H1 (cell line): ENCODE results near the gene VSX2. TPM values are rescaled to one million over a fixed set of nuclear protein-coding genes. Genes with fewer than 3 reads are reported as not detected.

Experiments used
- CTCF ChIA-PET: fragments of 300-600 bp; sonication (Branson Sonifier 250); formaldehyde crosslinking; loops from one replicate; lab custom pipeline; 2021; ENCODE audit not compliant: partially characterized antibody; lab: Charles Lee
- POLR2A ChIA-PET: fragments of 300-600 bp; sonication (Branson Sonifier 250); formaldehyde crosslinking; loops from one replicate; lab custom pipeline; 2021; ENCODE audit warnings: inconsistent platforms; ENCODE audit not compliant: partially characterized antibody; lab: Charles Lee
- DNase-seq, 2 experiments: peaks; one replicate each; pipeline versions ENCODE4 v3.0.0 to v3.0.0-alpha.2; 2010 to 2022; ENCODE audit warnings: low spot score in 2 of 2, low read depth in 1 of 2, mixed read lengths in 1 of 2
- FAIRE-seq: peaks from 2 replicates; lab custom pipeline; 2011; peaks lifted over from hg19 to GRCh38; lab: Jason Lieb, UNC
- H2AFZ ChIP-seq: 2 replicates; pipeline ENCODE4 v1.8.1; 2012; ENCODE audit warnings: low read length, inconsistent platforms
- H2AK5ac ChIP-seq: 2 replicates; pipeline ENCODE4 v1.6.1; 2013; ENCODE audit warnings: low read depth, low read length
- H2BK120ac ChIP-seq: replicated peaks from 2 replicates; pipeline ENCODE3; 2013; ENCODE audit warnings: low read depth, low read length, inconsistent platforms
- H2BK12ac ChIP-seq: 2 replicates; pipeline ENCODE4 v1.6.1; 2013; ENCODE audit warnings: low read depth, low read length
- H2BK15ac ChIP-seq: 2 replicates; pipeline ENCODE4 v1.6.1; 2013; ENCODE audit warnings: low read length
- H2BK20ac ChIP-seq: 2 replicates; pipeline ENCODE4 v1.6.1; 2013; ENCODE audit warnings: low read length
- H2BK5ac ChIP-seq: 2 replicates; pipeline ENCODE4 v1.6.1; 2013; ENCODE audit warnings: low read depth, low read length
- H3K14ac ChIP-seq: 2 replicates; pipeline ENCODE4 v1.6.1; 2013; ENCODE audit warnings: inconsistent platforms; ENCODE audit not compliant: insufficient read length
- H3K18ac ChIP-seq: 2 replicates; pipeline ENCODE4 v1.6.1; 2013; ENCODE audit warnings: low read length; ENCODE audit errors: extremely low read depth
- H3K23ac ChIP-seq: 2 replicates; pipeline ENCODE4 v1.6.1; 2013; ENCODE audit warnings: inconsistent platforms; ENCODE audit not compliant: insufficient read length
- H3K23me2 ChIP-seq: 2 replicates; pipeline ENCODE4 v1.6.1; 2013; ENCODE audit warnings: low read depth, low read length
- H3K27ac ChIP-seq: 2 replicates; pipeline ENCODE4 v1.6.1; 2011; ENCODE audit warnings: low read depth, low read length, inconsistent platforms
- H3K27me3 ChIP-seq, 4 experiments: replicated peaks in 1 of 4; 1 replicate in 1 of 4; 2 replicates in 3 of 4; pipeline versions ENCODE4 v1.6.1 to v1.8.1; 2011 to 2013; ENCODE audit warnings: low read length in 3 of 4, mild to moderate bottlenecking in 3 of 4, inconsistent platforms in 2 of 4, mixed read lengths in 2 of 4, moderate library complexity in 1 of 4; ENCODE audit not compliant: control insufficient read depth in 3 of 4, insufficient read depth in 3 of 4; ENCODE audit errors: extremely low read depth in 1 of 4
- H3K36me3 ChIP-seq, 4 experiments: 2 replicates each; pipeline versions ENCODE4 v1.6.1 to v1.8.1; 2011 to 2013; ENCODE audit warnings: mild to moderate bottlenecking in 4 of 4, low read length in 3 of 4, moderate library complexity in 2 of 4, control low read depth in 1 of 4, inconsistent platforms in 1 of 4; ENCODE audit not compliant: insufficient read depth in 4 of 4, control insufficient read depth in 2 of 4
- H3K4ac ChIP-seq: replicated peaks from 2 replicates; pipeline ENCODE3; 2013; ENCODE audit warnings: low read length, low read depth, mixed read lengths, inconsistent platforms; ENCODE audit not compliant: insufficient read length
- H3K4me1 ChIP-seq, 4 experiments: replicated peaks in 1 of 4; 1 replicate in 1 of 4; 2 replicates in 3 of 4; pipeline versions ENCODE4 v1.6.1 to v1.8.1; 2011 to 2013; ENCODE audit warnings: low read length in 3 of 4, inconsistent platforms in 2 of 4, mixed read lengths in 1 of 4; ENCODE audit not compliant: insufficient read depth in 4 of 4, control insufficient read depth in 3 of 4
- H3K4me2 ChIP-seq, 2 experiments: 2 replicates each; pipeline versions ENCODE4 v1.6.1 to v1.8.1; 2011 to 2013; ENCODE audit warnings: low read depth in 2 of 2, low read length in 2 of 2, control low read depth in 1 of 2, inconsistent platforms in 1 of 2, mild to moderate bottlenecking in 1 of 2; ENCODE audit not compliant: insufficient read depth in 1 of 2
- H3K4me3 ChIP-seq, 4 experiments: fragments of 200-600, 300-600 bp in 1 of 4; sonication (generic), shearing (Covaris generic), sonication (Bioruptor Twin) in 1 of 4; 2 replicates each; pipeline versions ENCODE4 v1.5.1 to v1.8.1; 2011 to 2016; ENCODE audit warnings: low read length in 4 of 4, low read depth in 3 of 4, control low read depth in 2 of 4, inconsistent platforms in 2 of 4, mild to moderate bottlenecking in 2 of 4, mixed read lengths in 1 of 4, moderate library complexity in 1 of 4; ENCODE audit not compliant: insufficient read depth in 2 of 4; ENCODE audit errors: extremely low read depth in 1 of 4
- H3K56ac ChIP-seq: replicated peaks from 2 replicates; pipeline ENCODE3; 2013; ENCODE audit warnings: low read depth, mild to moderate bottlenecking, mixed read lengths, low read length, inconsistent platforms; ENCODE audit not compliant: insufficient read length
- H3K79me1 ChIP-seq: 2 replicates; pipeline ENCODE4 v1.6.1; 2013; ENCODE audit warnings: low read depth, low read length, control low read depth
- H3K79me2 ChIP-seq, 2 experiments: 2 replicates each; pipeline versions ENCODE4 v1.6.1 to v1.8.1; 2012 to 2013; ENCODE audit warnings: low read length in 2 of 2, mild to moderate bottlenecking in 2 of 2, inconsistent platforms in 1 of 2; ENCODE audit not compliant: insufficient read depth in 2 of 2, control insufficient read depth in 1 of 2
- H3K9ac ChIP-seq, 4 experiments: replicated peaks in 1 of 4; 1 replicate in 1 of 4; 2 replicates in 3 of 4; pipeline versions ENCODE4 v1.6.1 to v1.8.1; 2011 to 2013; ENCODE audit warnings: low read depth in 3 of 4, low read length in 3 of 4, control low read depth in 2 of 4, mild to moderate bottlenecking in 2 of 4, moderate library complexity in 2 of 4, inconsistent platforms in 1 of 4; ENCODE audit errors: extremely low read depth in 1 of 4
- H3K9me3 ChIP-seq, 2 experiments: 2 replicates each; pipeline versions ENCODE4 v1.6.1 to v1.8.1; 2012 to 2013; ENCODE audit warnings: mild to moderate bottlenecking in 2 of 2, moderate library complexity in 2 of 2, control low read depth in 1 of 2, inconsistent platforms in 1 of 2, low read depth in 1 of 2, low read length in 1 of 2, mixed read lengths in 1 of 2; ENCODE audit not compliant: insufficient read depth in 2 of 2
- H4K20me1 ChIP-seq, 2 experiments: replicated peaks in 1 of 2; 2 replicates each; pipeline versions ENCODE3 to v1.8.1; 2011 to 2013; ENCODE audit warnings: inconsistent platforms in 2 of 2, low read length in 2 of 2, mild to moderate bottlenecking in 1 of 2; ENCODE audit not compliant: insufficient read depth in 2 of 2, control insufficient read depth in 1 of 2
- H4K5ac ChIP-seq: 2 replicates; pipeline ENCODE4 v1.6.1; 2013; ENCODE audit warnings: low read length, low read depth, mixed read lengths, inconsistent platforms; ENCODE audit not compliant: insufficient read length
- H4K8ac ChIP-seq: 2 replicates; pipeline ENCODE4 v1.8.0; 2013; ENCODE audit warnings: mild to moderate bottlenecking, moderate library complexity, low read length, inconsistent platforms; ENCODE audit not compliant: insufficient read depth; ENCODE audit errors: extremely low read depth
- H4K91ac ChIP-seq: replicated peaks from 2 replicates; pipeline ENCODE3; 2013; ENCODE audit warnings: low read length, mixed read lengths, inconsistent platforms; ENCODE audit not compliant: insufficient read length
- CEBPB ChIP-seq: IDR thresholded peaks from 2 replicates; pipeline ENCODE4 v1.6.1; 2012; ENCODE audit warnings: low read depth, low read length
- CTBP2 ChIP-seq: IDR thresholded peaks from 2 replicates; pipeline ENCODE4 v1.7.0; 2011; ENCODE audit warnings: borderline replicate concordance, mild to moderate bottlenecking, moderate library complexity, mixed read lengths, low read length; ENCODE audit not compliant: insufficient read depth, insufficient read length
- EZH2 ChIP-seq: fragments of 200-600 bp; sonication (generic); IDR thresholded peaks from 2 replicates; pipeline ENCODE4 v1.7.1; 2012; ENCODE audit warnings: low read depth, mild to moderate bottlenecking, moderate library complexity, low read length, inconsistent platforms; ENCODE audit not compliant: severe bottlenecking
- GTF2F1 ChIP-seq: IDR thresholded peaks from 2 replicates; pipeline ENCODE4 v1.6.1; 2012; ENCODE audit warnings: low read depth, low read length, improper control_type of control experiment, borderline replicate concordance
- POLR2A ChIP-seq, 2 experiments: IDR thresholded peaks; 1 replicate in 1 of 2; 2 replicates in 1 of 2; pipeline ENCODE4 v1.6.1; 2011; ENCODE audit warnings: low read depth in 2 of 2, low read length in 2 of 2, mild to moderate bottlenecking in 2 of 2; ENCODE audit errors: control extremely low read depth in 1 of 2
- RAD21 ChIP-seq, 2 experiments: IDR thresholded peaks in 1 of 2; conservative IDR thresholded peaks in 1 of 2; 2 replicates each; pipeline ENCODE4 v1.6.1; 2011; ENCODE audit warnings: low read depth in 2 of 2, low read length in 2 of 2, improper control_type of control experiment in 1 of 2, inconsistent platforms in 1 of 2, mild to moderate bottlenecking in 1 of 2, moderate library complexity in 1 of 2
- RBBP5 ChIP-seq: IDR thresholded peaks from 2 replicates; pipeline ENCODE4 v1.7.1; 2012; ENCODE audit warnings: low read depth, mild to moderate bottlenecking, inconsistent platforms, low read length, moderate library complexity, borderline replicate concordance
- RNF2 ChIP-seq: fragments of 200-900, 300-1000 bp; sonication (generic); IDR thresholded peaks from 2 replicates; pipeline ENCODE4 v1.7.1; 2016; ENCODE audit warnings: borderline replicate concordance, low read depth, mild to moderate bottlenecking, antibody characterized with exemption, low read length; ENCODE audit not compliant: poor library complexity, severe bottlenecking; ENCODE audit errors: missing control alignments
- SIRT6 ChIP-seq: IDR thresholded peaks from one replicate; pipeline ENCODE4 v1.7.1; 2012; ENCODE audit warnings: low read length, inconsistent platforms
- SIX5 ChIP-seq: IDR thresholded peaks from 2 replicates; pipeline ENCODE4 v1.6.1; 2011; ENCODE audit warnings: mild to moderate bottlenecking, low read depth, low read length
- SP1 ChIP-seq: IDR thresholded peaks from 2 replicates; pipeline ENCODE4 v1.6.1; 2011; ENCODE audit warnings: low read depth, low read length
- SP2 ChIP-seq: IDR thresholded peaks from 2 replicates; pipeline ENCODE4 v1.6.1; 2012; ENCODE audit warnings: mild to moderate bottlenecking, low read length, inconsistent platforms
- SRF ChIP-seq: IDR thresholded peaks from 2 replicates; pipeline ENCODE4 v1.6.1; 2011; ENCODE audit warnings: mild to moderate bottlenecking, low read depth, low read length, moderate library complexity
- SUZ12 ChIP-seq: fragments of 200-600 bp; sonication (generic); IDR thresholded peaks from 2 replicates; pipeline ENCODE4 v1.6.1; 2012; ENCODE audit warnings: mild to moderate bottlenecking, inconsistent platforms, low read length, moderate library complexity, mixed read lengths
- WGBS, 2 experiments: shearing (Covaris generic) in 1 of 2; methylation state at CpG; one replicate each; pipeline versions ENCODE4 v1.1.6 to v1.1.7; 2013 to 2015; ENCODE audit warnings: low lambda C conversion rate in 2 of 2, mixed read lengths in 2 of 2, inconsistent platforms in 1 of 2, low coverage in 1 of 2, missing lambda C conversion rate in 1 of 2; ENCODE audit not compliant: insufficient replicate concordance in 2 of 2, insufficient coverage in 1 of 2, insufficient read length in 1 of 2; ENCODE audit errors: extremely low coverage in 1 of 2, missing lambda C conversion rate in 1 of 2; 5-methylcytosine and 5-hydroxymethylcytosine counted together
- polyA plus RNA-seq, 7 experiments: library from polyadenylated mRNA; depleted of rRNA in 3 of 7; stranded (reverse) in 5 of 7; unstranded in 2 of 7; fragments of >200 nt in 5 of 7; fragments of 200-250 nt in 2 of 7; gene quantifications; 1 replicate in 5 of 7; 2 replicates in 1 of 7; 4 replicates in 1 of 7; pipeline versions ENCODE4 v1.2.1 to v1.2.3, GENCODE V29; 2011 to 2013; ENCODE audit warnings: missing spikeins in 2 of 7, mixed read lengths in 2 of 7
- total RNA-seq: library from RNA; stranded (reverse); fragmentation: NEBNext Ultra II Directional; extraction: Animal tissue kit (Norgen Biotek cat#: 25700); gene quantifications from 2 replicates; pipeline ENCODE4 v1.2.1, GENCODE V29; 2021

Gene VSX2
- total and polyA plus RNA-seq, 2 of the 8 experiments (the other 6 are each of a cell fraction or from before 2014, with no cell fraction given), result 0.08 to 0.22 TPM

DNA sequence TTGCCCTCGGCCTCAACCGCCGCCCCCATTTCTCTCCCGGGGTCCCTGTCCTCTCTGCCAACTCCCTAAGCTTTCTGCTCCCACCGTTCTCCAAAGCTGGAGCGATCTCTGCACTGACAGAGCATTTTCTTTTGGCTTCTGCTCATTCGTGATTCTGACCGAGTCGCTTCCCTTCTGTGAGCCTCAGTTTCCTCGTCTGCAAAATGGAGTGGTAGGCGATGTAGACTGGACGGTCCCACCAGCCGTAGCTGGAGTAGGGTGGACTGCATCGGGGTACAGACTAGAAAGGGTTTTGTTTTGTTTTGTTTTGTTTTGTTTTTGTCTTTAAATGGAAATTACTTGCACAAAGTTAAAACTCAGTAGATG, 2.4 kb downstream of the VSX2 start:
- Histone ChIP-seq H2AK5ac (no peak overlapping the region), H2BK12ac (no peak overlapping the region), H3K4me3 (peak overlapping the region; percentile 11 to 55 (median 32); a peak in 7 of 8 replicates), H2BK15ac (no peak overlapping the region), H3K14ac (no peak overlapping the region), H3K9me3 (no peaks in the 10 kb centered on the region), H3K27me3 (peaks cover 59 to 83% (median 75%) of the 10 kb centered on the region in 4 experiments), H3K18ac (no peak overlapping the region), H2BK5ac (no peak overlapping the region), H4K8ac (no peak overlapping the region), H3K27ac (no peak overlapping the region), H4K20me1 (peaks cover 0 to 2% of the 10 kb centered on the region in 2 experiments), H3K23ac (no peak overlapping the region), H2BK20ac (no peak overlapping the region), H3K23me2 (peaks cover 22% of the 10 kb centered on the region; the same call in 1 of the 2 replicates), H3K36me3 (peaks cover 0 to 13% (median 0%) of the 10 kb centered on the region in 4 experiments; a peak in 1 of 8 replicates), H3K4me1 (peaks cover 6 to 38% (median 15%) of the 10 kb centered on the region in 4 experiments), H3K4ac (no peak overlapping the region), H4K91ac (no peak overlapping the region), H2BK120ac (no peak overlapping the region), H3K56ac (no peak overlapping the region), H3K9ac (no peak overlapping the region), H3K79me1 (no peaks in the 10 kb centered on the region), H4K5ac (no peak overlapping the region), H3K79me2 (no peaks in the 10 kb centered on the region), H2AFZ (no peak overlapping the region), H3K4me2 (peak overlapping the region; percentile 65 to 88)
- FAIRE-seq, result no peak
- DNase-seq, result no peak
- ChIA-PET CTCF (interaction anchor here (0.6 to 16.5 kb wide), 9 partner anchors 12 to 286 kb away, joined by 3 to 127 read pairs (median 3); no protein-coding TSS in a partner anchor), POLR2A (interaction anchor here (0.9 to 1.1 kb wide), 2 partner anchors 11 to 158 kb away, joined by 3 read pairs; no protein-coding TSS in a partner anchor)
- WGBS, 2 experiments, result 13% methylated on average over 14 of the region's 14 CpGs; no CpG with 5 or more reads in 1 of the 2 experiments
- TF ChIP-seq SRF (no peak), CEBPB (no peak), RNF2 (peak; percentile 9), SP2 (no peak), SP1 (no peak), SIRT6 (no peak), RAD21 (IDR thresholded peaks at IDR 0.05 in 1 of 2, conservative IDR thresholded peaks at IDR 0.05 in 1 of 2; ENCODE audit: low read depth in 2 of 2, low read length in 2 of 2) (no peak), RBBP5 (no peak), CTBP2 (no peak), SUZ12 (peak; percentile 56; the same call in 1 of the 2 replicates), EZH2 (peak; percentile 11), POLR2A (IDR thresholded peaks at IDR 0.05; ENCODE audit: control extremely low read depth in 1 of 2, low read depth in 2 of 2, low read length in 2 of 2) (no peak), GTF2F1 (no peak), SIX5 (no peak)
